Measurements from ENCODE around the gene RFX5.

RFX5 gene

DNA sequence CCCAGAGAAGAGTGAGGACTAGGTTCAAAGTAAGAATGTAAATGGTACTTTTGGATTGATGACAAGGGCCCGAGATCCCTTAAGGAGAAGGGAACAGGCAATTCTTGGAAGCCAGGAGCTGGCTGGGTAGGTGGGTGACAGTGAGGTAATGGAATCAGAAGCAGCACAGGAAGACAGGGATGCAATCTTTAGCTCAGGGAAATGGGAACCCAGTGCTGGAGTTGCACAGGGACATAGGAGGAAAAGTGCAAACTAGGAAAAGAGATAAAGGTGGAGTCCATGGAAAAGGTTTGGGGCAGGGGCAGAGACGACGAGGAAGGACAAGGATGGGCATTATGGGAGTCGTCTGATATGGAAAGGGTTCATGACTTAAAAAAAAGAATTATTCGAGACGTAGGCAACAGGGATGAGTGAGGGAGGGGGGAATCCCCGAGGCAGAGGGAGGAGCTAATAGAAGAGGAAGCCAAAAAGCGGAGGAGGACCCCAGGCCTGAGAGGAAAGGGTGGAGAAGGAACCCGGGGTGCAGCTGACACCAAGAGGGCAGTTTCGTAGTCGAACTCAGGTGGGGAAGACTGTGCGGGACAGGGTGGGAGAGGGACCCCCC lies 20.3 kb downstream of the RFX5 start:
- no peaks in the 10 kb centered on the region for H3K27me3 Mint-ChIP-seq
- no peaks in the 10 kb centered on the region for H3K9me3 Mint-ChIP-seq
- H3K36me3 Mint-ChIP-seq (ENCODE audit: insufficient read depth) = peaks cover 36% of the 10 kb centered on the region
- peak in 1 of 2 donors; percentile 38 for DNase-seq (ENCODE audit: low spot score in 2 of 2)
- peak overlapping the region; percentile 98 for H3K27ac Mint-ChIP-seq (ENCODE audit: low read depth)
- peaks cover 53% of the 10 kb centered on the region for H3K4me1 Mint-ChIP-seq
- ATAC-seq (replicated peaks; ENCODE audit: extremely low read depth, poor library complexity, severe bottlenecking) = peak; percentile 47
- H3K4me3 Mint-ChIP-seq = peak overlapping the region; percentile 98

DNA sequence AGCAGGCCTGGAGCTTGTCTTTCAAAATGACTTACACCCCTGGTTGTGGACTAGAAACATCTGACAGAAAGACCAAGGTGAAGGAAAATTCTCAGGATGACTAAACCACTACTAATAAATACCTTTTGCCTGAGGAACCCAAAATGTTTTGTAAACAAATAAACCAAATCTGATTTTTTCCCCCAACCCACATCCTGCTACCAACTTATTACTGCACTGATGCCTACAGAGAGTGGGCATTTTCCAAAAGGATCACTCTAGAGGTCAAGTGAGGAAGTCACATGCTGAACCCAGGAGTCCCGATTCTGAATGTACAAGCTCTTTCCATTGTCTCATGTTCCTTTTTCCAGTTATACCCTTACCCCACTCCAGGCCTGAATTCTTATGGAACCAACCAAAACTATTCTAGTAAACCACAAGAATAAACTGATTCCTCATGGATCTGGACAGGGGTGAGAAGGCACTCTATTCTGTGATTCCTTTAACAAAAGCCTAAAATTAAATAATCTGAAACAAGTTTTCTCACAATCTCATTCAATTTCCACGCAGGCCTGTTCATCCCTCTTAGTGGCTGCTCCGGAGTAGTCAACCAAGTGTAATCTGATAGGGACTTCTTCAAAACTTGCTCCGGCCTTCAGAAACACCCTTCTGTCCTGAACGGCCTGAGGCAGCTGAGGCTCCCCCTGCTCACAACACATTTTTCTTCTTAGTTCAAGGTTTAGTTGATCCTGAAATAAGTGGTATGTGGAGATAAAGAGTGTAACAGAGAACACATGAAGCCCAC lies 21.2 kb downstream of the RFX5 start:
- H3K27ac Mint-ChIP-seq (ENCODE audit: low read depth) = peak overlapping the region; percentile 98
- H3K27me3 Mint-ChIP-seq = no peaks in the 10 kb centered on the region
- H3K36me3 Mint-ChIP-seq (ENCODE audit: insufficient read depth) = peaks cover 41% of the 10 kb centered on the region
- ATAC-seq (replicated peaks; ENCODE audit: extremely low read depth, poor library complexity, severe bottlenecking) = no peak
- H3K4me1 Mint-ChIP-seq = peaks cover 55% of the 10 kb centered on the region
- no peak for DNase-seq (ENCODE audit: low spot score in 2 of 2)
- H3K9me3 Mint-ChIP-seq = no peaks in the 10 kb centered on the region
- peak overlapping the region; percentile 98 for H3K4me3 Mint-ChIP-seq

DNA sequence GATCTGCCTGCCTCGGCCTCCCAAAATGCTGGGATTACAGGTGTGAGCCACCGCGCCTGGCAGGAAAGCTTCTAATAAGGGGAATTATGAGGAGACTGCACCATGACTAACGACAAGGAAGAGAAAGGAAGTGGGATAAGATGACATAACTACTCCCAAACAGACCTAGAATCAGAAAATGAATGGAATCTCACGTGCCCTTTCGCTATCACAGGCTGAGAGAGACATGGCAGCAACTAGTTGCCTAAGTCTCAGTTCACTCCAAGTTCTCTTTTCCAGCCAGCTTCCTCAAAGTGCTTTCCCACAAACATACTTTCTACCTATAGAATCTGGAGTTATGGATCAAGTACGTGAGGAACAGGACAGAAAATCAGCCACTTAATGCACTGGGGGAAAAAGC lies 21.8 kb downstream of the RFX5 start:
- H3K27ac Mint-ChIP-seq (ENCODE audit: low read depth) = no peak overlapping the region
- H3K4me3 Mint-ChIP-seq = peak overlapping the region; percentile 98
- no peaks in the 10 kb centered on the region for H3K27me3 Mint-ChIP-seq
- H3K4me1 Mint-ChIP-seq = peaks cover 61% of the 10 kb centered on the region
- no peaks in the 10 kb centered on the region for H3K9me3 Mint-ChIP-seq
- H3K36me3 Mint-ChIP-seq (ENCODE audit: insufficient read depth) = peaks cover 47% of the 10 kb centered on the region
- ATAC-seq (replicated peaks; ENCODE audit: extremely low read depth, poor library complexity, severe bottlenecking) (no peak), DNase-seq (ENCODE audit: low spot score in 2 of 2) (no peak)

DNA sequence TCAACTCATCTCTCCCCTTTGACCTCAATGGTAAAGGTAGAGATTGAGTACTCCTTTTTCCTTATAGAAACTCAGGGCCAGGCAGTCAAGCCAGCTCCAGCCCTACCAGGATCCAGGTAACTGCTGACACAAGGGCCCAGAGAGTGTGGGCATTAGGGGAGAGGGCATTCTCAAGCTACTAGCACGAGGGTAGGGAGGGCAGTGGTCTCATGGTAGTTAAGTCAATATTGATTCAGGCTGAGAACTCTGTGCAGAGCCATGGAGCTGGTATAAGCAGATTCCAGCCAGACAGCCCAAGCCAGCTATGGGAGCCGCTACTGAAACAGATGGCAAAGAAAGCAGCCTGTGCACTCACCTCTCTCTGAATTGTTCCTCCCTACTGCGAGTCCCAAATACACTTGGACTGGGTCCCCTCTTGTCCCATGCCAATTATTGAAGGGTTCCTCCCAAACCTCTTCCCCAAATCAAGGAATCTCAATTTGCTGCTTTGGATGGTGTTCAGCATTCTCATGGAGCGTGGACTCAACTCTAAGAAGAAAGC lies 22.6 kb downstream of the RFX5 start:
- Mint-ChIP-seq H3K27me3 (no peaks in the 10 kb centered on the region), H3K4me3 (no peak overlapping the region), H3K27ac (ENCODE audit: low read depth) (peak overlapping the region; percentile 29), H3K9me3 (no peaks in the 10 kb centered on the region), H3K36me3 (ENCODE audit: insufficient read depth) (peaks cover 48% of the 10 kb centered on the region), H3K4me1 (peaks cover 61% of the 10 kb centered on the region)
- DNase-seq (ENCODE audit: low spot score in 2 of 2) (no peak), ATAC-seq (replicated peaks; ENCODE audit: extremely low read depth, poor library complexity, severe bottlenecking) (no peak)

DNA sequence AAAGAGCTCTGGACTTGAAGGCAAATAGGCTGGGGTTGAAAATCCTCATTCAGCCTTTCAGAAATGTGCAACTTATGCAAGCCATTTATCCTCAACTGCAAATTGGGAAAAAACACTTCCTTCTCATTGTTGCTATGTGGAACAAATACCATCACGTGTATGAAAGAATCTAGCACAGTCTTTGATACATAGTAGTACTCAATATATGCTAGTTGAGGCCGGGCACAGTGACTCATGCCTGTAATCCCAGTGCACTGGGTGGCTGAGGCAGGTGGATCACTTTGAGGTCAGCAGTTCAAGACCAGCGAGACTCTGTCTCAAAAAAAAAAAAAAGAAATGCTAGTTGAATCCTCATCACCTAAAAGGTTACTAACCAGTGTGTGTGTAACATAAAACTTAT lies 28.1 kb downstream of the RFX5 start:
- no peak for ATAC-seq (replicated peaks; ENCODE audit: extremely low read depth, poor library complexity, severe bottlenecking)
- H3K27ac Mint-ChIP-seq (ENCODE audit: low read depth) = no peak overlapping the region
- no peaks in the 10 kb centered on the region for H3K9me3 Mint-ChIP-seq
- no peak overlapping the region for H3K4me3 Mint-ChIP-seq
- no peaks in the 10 kb centered on the region for H3K27me3 Mint-ChIP-seq
- H3K36me3 Mint-ChIP-seq (ENCODE audit: insufficient read depth) = peaks cover 53% of the 10 kb centered on the region
- H3K4me1 Mint-ChIP-seq = peaks cover 45% of the 10 kb centered on the region
- DNase-seq (ENCODE audit: low spot score in 2 of 2) = no peak

DNA sequence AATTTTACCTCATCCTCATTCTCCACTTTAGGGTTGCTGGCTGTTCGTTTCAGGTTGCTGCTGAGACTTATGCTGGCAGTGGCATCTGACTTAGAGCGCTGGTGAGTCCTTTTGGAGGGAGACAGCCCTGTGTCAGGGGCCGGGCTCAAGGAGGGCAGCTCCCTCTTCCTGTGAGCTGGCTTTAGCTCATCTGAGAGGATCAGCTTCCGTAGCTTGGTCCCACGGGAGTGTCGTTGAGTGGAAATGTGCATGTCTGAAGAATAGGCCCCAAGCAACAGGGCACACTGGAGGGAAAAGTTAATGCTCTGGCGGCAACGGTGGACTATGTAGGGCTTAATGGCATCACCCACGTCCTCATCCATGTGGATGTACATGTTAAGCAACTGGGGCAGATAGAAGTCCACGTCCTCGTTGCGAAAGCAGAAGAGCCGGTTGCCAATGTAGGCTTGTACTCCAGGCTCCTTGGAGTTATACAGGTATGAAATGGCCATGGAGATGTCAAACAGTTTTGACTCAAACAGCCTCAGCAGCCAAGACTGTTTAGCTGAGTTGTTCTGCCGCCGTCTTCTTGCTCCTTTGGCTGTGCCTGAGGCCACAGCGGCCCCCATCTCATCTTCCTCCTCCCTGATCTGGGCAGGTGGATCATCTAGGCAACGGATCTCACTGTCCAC lies 31.4 kb downstream of the RFX5 start:
- Mint-ChIP-seq H3K27ac (ENCODE audit: low read depth) (peak overlapping the region; percentile 52), H3K9me3 (no peaks in the 10 kb centered on the region), H3K4me3 (no peak overlapping the region), H3K27me3 (no peaks in the 10 kb centered on the region), H3K4me1 (peaks cover 45% of the 10 kb centered on the region), H3K36me3 (ENCODE audit: insufficient read depth) (peaks cover 42% of the 10 kb centered on the region)
- DNase-seq (ENCODE audit: low spot score in 2 of 2) (no peak), ATAC-seq (replicated peaks; ENCODE audit: extremely low read depth, poor library complexity, severe bottlenecking) (no peak)

DNA sequence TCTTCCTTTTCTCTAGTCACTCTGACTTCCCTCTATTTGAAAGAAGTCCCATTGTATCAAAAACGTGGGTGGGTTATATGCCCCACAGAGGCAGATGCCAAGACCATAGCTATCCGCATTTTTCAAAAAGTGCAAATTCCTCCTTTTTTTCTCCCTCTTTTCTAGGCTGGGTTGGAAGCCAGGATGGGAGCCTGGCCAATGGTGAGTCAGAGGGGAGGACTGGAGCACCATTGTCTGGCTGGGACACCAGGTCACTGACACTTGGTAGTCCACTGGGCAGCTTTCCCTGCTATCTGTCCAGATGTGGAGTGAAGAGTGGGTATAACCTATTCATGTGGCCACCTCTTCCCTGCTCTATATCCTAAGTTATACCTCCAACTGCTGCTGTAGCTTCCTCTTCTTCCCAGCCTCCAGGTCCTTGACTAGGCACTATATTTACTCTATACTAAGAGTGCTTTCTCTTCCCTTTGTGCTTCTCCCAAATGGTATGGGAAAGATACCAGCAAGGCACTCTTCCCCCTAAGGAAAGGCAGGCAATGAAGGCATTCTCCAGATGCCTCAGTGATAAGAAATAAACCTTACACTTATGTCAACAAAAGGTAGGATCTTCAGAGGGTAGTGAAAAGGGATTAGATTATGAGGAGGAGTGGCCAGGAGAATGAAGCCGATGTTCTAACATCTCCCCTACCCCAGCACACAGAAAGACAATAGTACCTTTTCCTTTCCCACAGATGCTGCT lies 32.7 kb downstream of the RFX5 start:
- Mint-ChIP-seq H3K36me3 (ENCODE audit: insufficient read depth) (peaks cover 39% of the 10 kb centered on the region), H3K4me3 (no peak overlapping the region), H3K27ac (ENCODE audit: low read depth) (peak overlapping the region; percentile 7), H3K9me3 (no peaks in the 10 kb centered on the region), H3K4me1 (peaks cover 46% of the 10 kb centered on the region), H3K27me3 (no peaks in the 10 kb centered on the region)
- ATAC-seq (replicated peaks; ENCODE audit: extremely low read depth, poor library complexity, severe bottlenecking) (no peak), DNase-seq (ENCODE audit: low spot score in 2 of 2) (no peak)

DNA sequence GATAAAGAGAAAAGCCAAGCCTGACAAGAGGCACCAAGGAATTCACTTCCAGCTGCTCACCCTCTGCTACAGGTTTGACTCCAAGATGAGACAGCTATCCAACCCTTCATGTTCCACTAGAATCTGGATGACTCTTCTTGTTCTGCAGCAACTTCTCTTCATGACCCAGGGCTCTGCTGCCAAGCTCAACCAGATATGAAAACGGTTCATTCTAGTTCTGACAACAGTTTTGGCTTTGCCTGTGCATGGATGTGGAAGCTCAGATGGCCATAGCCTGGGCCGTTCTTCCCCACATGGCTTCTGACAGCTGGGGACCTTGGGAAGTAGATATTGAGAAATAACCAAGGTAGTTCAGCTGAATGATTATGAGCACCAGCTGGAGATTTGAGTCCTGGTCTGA lies 33.6 kb downstream of the RFX5 start:
- Mint-ChIP-seq H3K27me3 (no peaks in the 10 kb centered on the region), H3K4me1 (peaks cover 52% of the 10 kb centered on the region), H3K27ac (ENCODE audit: low read depth) (no peak overlapping the region), H3K9me3 (no peaks in the 10 kb centered on the region), H3K36me3 (ENCODE audit: insufficient read depth) (peaks cover 37% of the 10 kb centered on the region), H3K4me3 (no peak overlapping the region)
- DNase-seq (ENCODE audit: low spot score in 2 of 2) (no peak), ATAC-seq (replicated peaks; ENCODE audit: extremely low read depth, poor library complexity, severe bottlenecking) (no peak)

DNA sequence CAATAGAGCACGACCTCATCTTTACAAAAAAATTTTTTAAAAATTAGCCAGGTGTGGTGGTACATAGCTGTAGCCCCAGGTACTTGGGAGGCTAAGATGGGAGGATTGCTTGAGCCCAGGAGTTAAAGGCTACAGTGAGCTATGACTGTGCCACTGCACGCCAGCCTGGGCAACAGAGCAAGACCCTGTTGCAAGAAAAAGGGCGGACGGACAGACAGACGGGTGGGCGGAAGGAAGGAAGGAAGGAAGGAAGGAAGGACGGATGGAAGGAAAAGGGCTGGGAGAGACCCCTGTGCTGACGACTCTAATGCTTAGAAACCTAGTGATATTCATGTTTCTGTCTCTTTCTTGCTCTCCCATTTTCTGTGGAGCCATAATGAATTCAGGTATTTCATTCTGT lies 34.2 kb downstream of the RFX5 start:
- Mint-ChIP-seq H3K4me3 (no peak overlapping the region), H3K36me3 (ENCODE audit: insufficient read depth) (peaks cover 36% of the 10 kb centered on the region), H3K27ac (ENCODE audit: low read depth) (no peak overlapping the region)

DNA sequence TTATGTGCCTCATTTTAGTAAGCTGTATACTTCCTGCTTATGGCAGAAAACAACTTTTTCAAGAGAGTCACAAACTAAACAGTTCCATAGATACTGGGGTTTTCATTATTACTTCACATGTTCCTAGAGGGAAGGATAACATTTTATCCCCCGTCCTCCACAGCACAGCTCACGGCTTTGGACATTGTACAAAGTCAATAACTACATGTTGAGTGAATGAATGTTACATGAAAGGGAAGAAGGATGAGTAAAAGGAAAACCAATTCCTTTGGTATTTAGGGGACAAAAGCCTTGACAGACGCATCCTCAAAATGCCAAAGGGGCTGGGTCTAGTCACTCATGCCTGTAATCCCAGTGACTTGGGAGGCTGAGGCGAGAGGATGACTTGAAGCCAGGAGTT lies 34.6 kb downstream of the RFX5 start:
- Mint-ChIP-seq H3K4me3 (no peak overlapping the region), H3K4me1 (peaks cover 47% of the 10 kb centered on the region), H3K9me3 (no peaks in the 10 kb centered on the region), H3K27ac (ENCODE audit: low read depth) (peak overlapping the region; percentile 81), H3K27me3 (no peaks in the 10 kb centered on the region), H3K36me3 (ENCODE audit: insufficient read depth) (peaks cover 35% of the 10 kb centered on the region)
- no peak for DNase-seq (ENCODE audit: low spot score in 2 of 2)
- ATAC-seq (replicated peaks; ENCODE audit: extremely low read depth, poor library complexity, severe bottlenecking) = no peak

More for the DNA sequence above, 34.2 kb downstream of the RFX5 start:
- ATAC-seq (replicated peaks; ENCODE audit: extremely low read depth, poor library complexity, severe bottlenecking) (no peak), DNase-seq (ENCODE audit: low spot score in 2 of 2) (no peak)
- Mint-ChIP-seq H3K9me3 (no peaks in the 10 kb centered on the region), H3K4me1 (peaks cover 52% of the 10 kb centered on the region), H3K27me3 (no peaks in the 10 kb centered on the region)

DNA sequence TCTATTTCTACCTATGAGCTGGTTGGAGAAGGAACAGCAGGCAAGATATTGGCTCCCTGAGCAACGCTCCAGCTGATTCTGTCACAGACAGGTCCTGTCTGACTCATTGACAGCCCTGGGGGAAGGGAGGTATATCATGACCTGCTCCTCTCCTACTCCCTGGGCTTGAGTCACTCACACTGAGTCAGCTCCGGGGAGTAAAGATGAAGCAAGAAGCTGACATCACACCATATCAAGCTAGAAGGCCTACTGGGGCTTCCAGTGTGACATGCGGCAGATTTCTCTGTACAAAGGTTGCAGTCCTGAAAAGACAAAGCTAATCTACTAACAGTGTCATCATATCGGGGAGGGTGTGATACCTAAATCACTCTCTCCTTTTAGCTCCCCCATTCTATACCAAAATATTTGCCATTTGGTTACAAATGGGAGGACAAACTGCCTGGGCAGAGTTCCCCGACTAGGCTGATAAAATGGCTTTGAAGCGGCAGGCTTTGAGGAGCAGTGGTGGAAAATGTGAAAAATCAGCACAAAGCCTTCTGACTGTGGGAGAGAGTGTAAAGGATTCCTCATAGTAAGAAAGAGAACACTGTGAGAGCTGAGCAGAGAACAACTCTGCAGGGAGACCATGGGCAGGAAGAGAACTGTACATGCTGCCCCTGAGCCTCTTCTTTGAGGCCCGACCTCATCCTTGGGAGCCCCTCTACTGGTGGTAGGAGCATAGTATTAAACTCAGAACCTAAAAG lies 35.3 kb downstream of the RFX5 start:
- Mint-ChIP-seq H3K36me3 (ENCODE audit: insufficient read depth) (peaks cover 37% of the 10 kb centered on the region), H3K27ac (ENCODE audit: low read depth) (peak overlapping the region; percentile 81)
- ATAC-seq (replicated peaks; ENCODE audit: extremely low read depth, poor library complexity, severe bottlenecking) = peak; percentile 92

DNA sequence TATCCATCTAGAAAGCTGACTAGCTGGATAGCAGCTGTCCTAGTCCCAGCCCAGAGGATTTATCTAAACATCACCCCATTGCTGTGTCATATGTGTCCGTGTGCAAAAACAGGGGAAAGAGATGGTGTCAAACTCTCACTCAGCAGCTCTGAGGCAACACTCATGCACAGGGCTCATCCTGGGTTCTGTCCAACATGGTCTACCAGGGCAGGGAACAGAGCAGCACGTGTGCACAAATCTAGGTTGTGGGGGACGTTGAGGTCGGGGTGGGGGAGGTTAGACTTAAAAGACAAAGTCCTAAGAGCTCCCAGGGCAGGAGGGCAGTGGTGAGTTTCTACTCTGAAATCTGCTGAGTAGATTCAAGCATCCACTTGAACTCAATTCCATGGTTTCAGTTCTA lies 36.0 kb downstream of the RFX5 start:
- ATAC-seq (replicated peaks; ENCODE audit: extremely low read depth, poor library complexity, severe bottlenecking) (no peak), DNase-seq (ENCODE audit: low spot score in 2 of 2) (no peak)
- Mint-ChIP-seq H3K4me1 (peaks cover 46% of the 10 kb centered on the region), H3K27ac (ENCODE audit: low read depth) (peak overlapping the region; percentile 81), H3K27me3 (no peaks in the 10 kb centered on the region), H3K4me3 (no peak overlapping the region), H3K36me3 (ENCODE audit: insufficient read depth) (peaks cover 38% of the 10 kb centered on the region), H3K9me3 (no peaks in the 10 kb centered on the region)

More for the DNA sequence above, 35.3 kb downstream of the RFX5 start:
- DNase-seq (ENCODE audit: low spot score in 2 of 2) = peak in 1 of 2 donors; percentile 22
- no peaks in the 10 kb centered on the region for H3K27me3 Mint-ChIP-seq
- peaks cover 46% of the 10 kb centered on the region for H3K4me1 Mint-ChIP-seq
- no peak overlapping the region for H3K4me3 Mint-ChIP-seq
- H3K9me3 Mint-ChIP-seq = no peaks in the 10 kb centered on the region

Data from central memory CD8-positive, alpha-beta T cell (primary cell).